GM18508 (cell line): ENCODE measurements around the gene SPAAR.
"Not testable (repeated sequence)": the region's sequence is repeated elsewhere in the genome, so short reads cannot be mapped to it uniquely, and the experiment has no call there.

Experiments
- ATAC-seq: cut with Tn5 transposase; IDR thresholded peaks from one replicate; pipeline ENCODE4 v1.9.1; 2021; ENCODE audit warnings: moderate number of reproducible peaks; ENCODE audit not compliant: insufficient read depth, unreplicated experiment

Gene SPAAR

GRCh38 chr9:35909274-35909673 is at the start of gene SPAAR:
TSS of gene SPAAR (plus strand) at chr9:35909490. CDS start at chr9:35910464, 974 bp downstream.
- ATAC-seq, result no peak

GRCh38 chr9:35859990-35860339 is 49.3 kb upstream of the SPAAR start:
- no peak for ATAC-seq

GRCh38 chr9:35861161-35861897 is 48.0 kb upstream of the SPAAR start:
- no peak for ATAC-seq

GRCh38 chr9:35862328-35862727 is 47.0 kb upstream of the SPAAR start:
- ATAC-seq, result no peak

GRCh38 chr9:35863583-35863982 is 45.7 kb upstream of the SPAAR start:
- ATAC-seq, result no peak

- ATAC-seq, result no peak
Measured at GRCh38 chr9:35864695-35865255, 44.5 kb upstream of the SPAAR start.

- no peak for ATAC-seq
Measured at GRCh38 chr9:35867538-35867937, 41.8 kb upstream of the SPAAR start.

- no peak for ATAC-seq
Measured at GRCh38 chr9:35868933-35869332, 40.4 kb upstream of the SPAAR start.

GRCh38 chr9:35869621-35870216 is 39.6 kb upstream of the SPAAR start:
- ATAC-seq, result no peak

GRCh38 chr9:35870351-35870923 is 38.9 kb upstream of the SPAAR start, which contains the start of gene OR13J1:
TSS of gene OR13J1 (minus strand) at chr9:35870401. CDS start at chr9:35870401, 0 bp downstream.
- ATAC-seq, result no peak

GRCh38 chr9:35871545-35871944 is 37.7 kb upstream of the SPAAR start:
- no peak for ATAC-seq

- ATAC-seq, result no peak
Measured at GRCh38 chr9:35872505-35872904, 36.8 kb upstream of the SPAAR start.

- ATAC-seq, result no peak
Measured at GRCh38 chr9:35882263-35882848, 26.9 kb upstream of the SPAAR start.

GRCh38 chr9:35882996-35883395 is 26.3 kb upstream of the SPAAR start:
- ATAC-seq, result no peak

- ATAC-seq, result not testable (repeated sequence)
Measured at GRCh38 chr9:35884908-35885307, 24.4 kb upstream of the SPAAR start.

- ATAC-seq, result no peak
Measured at GRCh38 chr9:35891646-35892045, 17.6 kb upstream of the SPAAR start.

GRCh38 chr9:35892051-35892450 is 17.2 kb upstream of the SPAAR start:
- ATAC-seq, result no peak

GRCh38 chr9:35896570-35896969 is 12.7 kb upstream of the SPAAR start:
- no peak for ATAC-seq

GRCh38 chr9:35897376-35898099 is 11.8 kb upstream of the SPAAR start:
- not testable (repeated sequence) for ATAC-seq

GRCh38 chr9:35898337-35898736 is 11.0 kb upstream of the SPAAR start:
- no peak for ATAC-seq
